Caki2 (cell line): ENCODE measurements around the gene DNA2. TPM values are rescaled to one million over a fixed set of nuclear protein-coding genes. Genes with fewer than 3 reads are reported as not detected.
A peak's percentile ranks its signal among the peaks of the same experiment; 100 is the strongest.
"Not testable (repeated sequence)": the region's sequence is repeated elsewhere in the genome, so short reads cannot be mapped to it uniquely, and the experiment has no call there.

ENCODE experiments used
- DNase-seq: peaks from one replicate; pipeline ENCODE4 v3.0.0-alpha.2; 2015; ENCODE audit warnings: low read depth
- in situ Hi-C: cut with HindIII; loops from 2 replicates; pipeline ENCODE4 v1.10.0; 2016; ENCODE audit warnings: low sequenced_read_pairs, low pct_unique_long_range_greater_than_20kb, mixed read lengths
- total RNA-seq: library from RNA; depleted of rRNA; stranded (reverse); fragments of >200 nt; shearing (Covaris generic); gene quantifications from 2 replicates; pipeline ENCODE4 v1.2.3, GENCODE V29; 2014; ENCODE audit warnings: low replicate concordance

DNA2 gene
- total RNA-seq, 1 experiment from 2014 or later, result 6.1 TPM

- in situ Hi-C loops, result no loop called here
Measured at GRCh38 chr10:68462536-68462935, 9.2 kb downstream of the DNA2 start.

GRCh38 chr10:68461032-68461431 is 10.7 kb downstream of the DNA2 start:
- DNase-seq, result no peak
- in situ Hi-C loops, result no loop called here

More at GRCh38 chr10:68462536-68462935, 9.2 kb downstream of the DNA2 start:
- DNase-seq, result peak; percentile 22

- DNase-seq, result peak; percentile 18
- in situ Hi-C loops, result not testable (repeated sequence)
Measured at GRCh38 chr10:68449698-68450097, 22.1 kb downstream of the DNA2 start.

GRCh38 chr10:68446179-68446578 is 25.6 kb downstream of the DNA2 start:
- no peak for DNase-seq
- in situ Hi-C loops, result no loop called here

- no peak for DNase-seq
- in situ Hi-C loops, result no loop called here
Measured at GRCh38 chr10:68442971-68443370, 28.8 kb downstream of the DNA2 start.

- no peak for DNase-seq
- in situ Hi-C loops, result no loop called here
Measured at GRCh38 chr10:68440898-68441297, 30.9 kb downstream of the DNA2 start.

- no peak for DNase-seq
- in situ Hi-C loops, result no loop called here
Measured at GRCh38 chr10:68435803-68436202, 36.0 kb downstream of the DNA2 start.

GRCh38 chr10:68434657-68435056 is 37.1 kb downstream of the DNA2 start:
- no peak for DNase-seq
- in situ Hi-C loops, result no loop called here

GRCh38 chr10:68428396-68429104 is 43.2 kb downstream of the DNA2 start:
- in situ Hi-C loops, result no loop called here
- DNase-seq, result no peak

- no peak for DNase-seq
- in situ Hi-C loops, result no loop called here
Measured at GRCh38 chr10:68424454-68425014, 47.2 kb downstream of the DNA2 start.

GRCh38 chr10:68423522-68423921 is 48.3 kb downstream of the DNA2 start:
- in situ Hi-C loops, result no loop called here
- no peak for DNase-seq

- in situ Hi-C loops, result no loop called here
- no peak for DNase-seq
Measured at GRCh38 chr10:68419376-68419775, 52.4 kb downstream of the DNA2 start.

- DNase-seq, result no peak
- in situ Hi-C loops, result no loop called here
Measured at GRCh38 chr10:68408898-68409518, 62.8 kb downstream of the DNA2 start.

GRCh38 chr10:68406815-68407548 is 64.8 kb downstream of the DNA2 start, which contains the start of gene RUFY2:
TSS of gene RUFY2 (minus strand) at chr10:68407277. CDS start at chr10:68407189, 88 bp downstream.
- peak; percentile 77 for DNase-seq
- in situ Hi-C loops, result no loop called here

- in situ Hi-C loops, result no loop called here
- DNase-seq, result peak; percentile 54
Measured at GRCh38 chr10:68406111-68406814, 65.5 kb downstream of the DNA2 start.

GRCh38 chr10:68403701-68404100 is 68.1 kb downstream of the DNA2 start:
- in situ Hi-C loops, result no loop called here
- no peak for DNase-seq

- no peak for DNase-seq
- in situ Hi-C loops, result no loop called here
Measured at GRCh38 chr10:68402276-68402675, 69.5 kb downstream of the DNA2 start.

GRCh38 chr10:68397005-68397404 is 74.8 kb downstream of the DNA2 start:
- DNase-seq, result no peak
- in situ Hi-C loops, result no loop called here
